Astrocyte (in vitro differentiated cells and primary cell): ENCODE data around the gene MTCH1.

ENCODE experiments used
- CTCF ChIP-seq: IDR thresholded peaks from 2 replicates; pipeline ENCODE4 v1.5.1; 2011; ENCODE audit warnings: low read depth, mild to moderate bottlenecking, inconsistent platforms, low read length, moderate library complexity; ENCODE audit not compliant: insufficient read depth
- EZH2 ChIP-seq: IDR thresholded peaks from 2 replicates; pipeline ENCODE4 v1.6.1; 2012; ENCODE audit warnings: mild to moderate bottlenecking, low read length, inconsistent platforms; ENCODE audit not compliant: insufficient read depth

- TF ChIP-seq CTCF: peak; percentile 63
- no peak for TF ChIP-seq EZH2
Measured at GRCh38 chr6:37021356-37022129, 35.5 kb upstream of the MTCH1 start.
